Type B pancreatic cell (in vitro differentiated cells): Measurements from ENCODE around the gene ATP8A2. TPM values are rescaled to one million over a fixed set of nuclear protein-coding genes. Genes with fewer than 3 reads are reported as not detected.

Experiments
- DNase-seq: peaks from one replicate; pipeline ENCODE4 v3.0.0; 2021; ENCODE audit warnings: mixed read lengths; ENCODE audit not compliant: unreplicated experiment; ENCODE audit errors: extremely low spot score
- H3K27ac Mint-ChIP-seq: 2 replicates; pipeline ENCODE4 v1.8.0; 2021; ENCODE audit warnings: mild to moderate bottlenecking, mixed read lengths
- H3K27me3 Mint-ChIP-seq: 2 replicates; pipeline ENCODE4 v1.8.0; 2021; ENCODE audit warnings: mixed read lengths
- H3K36me3 Mint-ChIP-seq: 2 replicates; pipeline ENCODE4 v1.8.0; 2021; ENCODE audit warnings: mixed read lengths
- H3K4me1 Mint-ChIP-seq: one replicate; pipeline ENCODE4 v1.8.0; 2021; ENCODE audit warnings: mixed read lengths; ENCODE audit not compliant: unreplicated experiment
- H3K4me3 Mint-ChIP-seq: 2 replicates; pipeline ENCODE4 v1.8.0; 2021; ENCODE audit warnings: mild to moderate bottlenecking, mixed read lengths
- H3K9me3 Mint-ChIP-seq: 2 replicates; pipeline ENCODE4 v1.8.0; 2021; ENCODE audit warnings: mixed read lengths
- CTCF ChIP-seq: fragments of 200-600 bp; sonication (generic); conservative IDR thresholded peaks from 2 replicates; pipeline ENCODE4 v1.5.0; 2021; ENCODE audit warnings: antibody characterized with exemption, mild to moderate bottlenecking
- total RNA-seq: library from RNA; stranded (reverse); gene quantifications from 2 replicates; pipeline ENCODE4 v1.2.1, GENCODE V29; 2021; ENCODE audit warnings: low replicate concordance

Gene ATP8A2
- total RNA-seq, 1 donor from 2014 or later: 13.8 TPM

GRCh38 chr13:25581351-25581750 is 209.6 kb downstream of the ATP8A2 start:
- Mint-ChIP-seq H3K27ac (no peak overlapping the region), H3K9me3 (no peaks in the 10 kb centered on the region), H3K4me1 (peaks cover 5% of the 10 kb centered on the region), H3K36me3 (no peaks in the 10 kb centered on the region), H3K27me3 (peaks cover 3% of the 10 kb centered on the region), H3K4me3 (no peak overlapping the region)
- no peak for TF ChIP-seq CTCF
- DNase-seq: no peak

GRCh38 chr13:25584087-25584486 is 212.3 kb downstream of the ATP8A2 start:
- Mint-ChIP-seq H3K4me1 (peaks cover 9% of the 10 kb centered on the region), H3K27ac (no peak overlapping the region), H3K36me3 (no peaks in the 10 kb centered on the region), H3K9me3 (no peaks in the 10 kb centered on the region), H3K27me3 (peaks cover 8% of the 10 kb centered on the region), H3K4me3 (no peak overlapping the region)
- no peak for DNase-seq
- TF ChIP-seq CTCF: no peak

- H3K27ac Mint-ChIP-seq: no peak overlapping the region
- peaks cover 9% of the 10 kb centered on the region for H3K4me1 Mint-ChIP-seq
- no peak for DNase-seq
- no peak for TF ChIP-seq CTCF
- H3K36me3 Mint-ChIP-seq: no peaks in the 10 kb centered on the region
- peaks cover 8% of the 10 kb centered on the region for H3K27me3 Mint-ChIP-seq
- H3K4me3 Mint-ChIP-seq: no peak overlapping the region
- no peaks in the 10 kb centered on the region for H3K9me3 Mint-ChIP-seq
These were observed 213.2 kb downstream of the ATP8A2 start for GRCh38 chr13:25585000-25585399.

- H3K4me3 Mint-ChIP-seq: no peak overlapping the region
- H3K36me3 Mint-ChIP-seq: peaks cover 5% of the 10 kb centered on the region
- peaks cover 8% of the 10 kb centered on the region for H3K27me3 Mint-ChIP-seq
- peaks cover 5% of the 10 kb centered on the region for H3K9me3 Mint-ChIP-seq
- H3K27ac Mint-ChIP-seq: no peak overlapping the region
- peaks cover 9% of the 10 kb centered on the region for H3K4me1 Mint-ChIP-seq
- no peak for DNase-seq
- TF ChIP-seq CTCF: no peak
These were observed 215.7 kb downstream of the ATP8A2 start for GRCh38 chr13:25587326-25587980.

- no peak overlapping the region for H3K27ac Mint-ChIP-seq
- no peak for TF ChIP-seq CTCF
- H3K36me3 Mint-ChIP-seq: peaks cover 5% of the 10 kb centered on the region
- no peak for DNase-seq
- H3K4me1 Mint-ChIP-seq: peaks cover 9% of the 10 kb centered on the region
- H3K4me3 Mint-ChIP-seq: no peak overlapping the region
- peaks cover 8% of the 10 kb centered on the region for H3K27me3 Mint-ChIP-seq
- peaks cover 5% of the 10 kb centered on the region for H3K9me3 Mint-ChIP-seq
These were observed 216.7 kb downstream of the ATP8A2 start for GRCh38 chr13:25588336-25589060.
